ENCODE results near the gene ARHGEF39.

The ARHGEF39 gene

GRCh38 chr9:35687306-35687705 lies 22.3 kb upstream of the ARHGEF39 start:
- ATAC-seq = no peak
- TF ChIP-seq PATZ1 (CRISPR knock-in tag; IDR thresholded peaks at IDR 0.05; ENCODE audit: borderline replicate concordance) (no peak), TSHZ2 (CRISPR knock-in tag; IDR thresholded peaks at IDR 0.05) (no peak), ZNF70 (CRISPR knock-in tag; IDR thresholded peaks at IDR 0.05) (no peak), TOX (CRISPR knock-in tag; IDR thresholded peaks at IDR 0.05; ENCODE audit: borderline replicate concordance) (no peak), ARNTL (CRISPR knock-in tag; IDR thresholded peaks at IDR 0.05; ENCODE audit: borderline replicate concordance, low read depth) (no peak), ESRRG (CRISPR knock-in tag; IDR thresholded peaks at IDR 0.05) (no peak), BACH2 (CRISPR knock-in tag; IDR thresholded peaks at IDR 0.05; ENCODE audit: borderline replicate concordance) (no peak), SNAI2 (CRISPR knock-in tag; IDR thresholded peaks at IDR 0.05) (no peak), POU6F1 (CRISPR knock-in tag; IDR thresholded peaks at IDR 0.05; ENCODE audit: borderline replicate concordance, low read depth) (no peak), CSDC2 (CRISPR knock-in tag; IDR thresholded peaks at IDR 0.05) (no peak), ISL1 (CRISPR knock-in tag; IDR thresholded peaks at IDR 0.05) (no peak), CREB5 (CRISPR knock-in tag; IDR thresholded peaks at IDR 0.05; ENCODE audit: low read depth) (no peak), ZFP30 (CRISPR knock-in tag; IDR thresholded peaks at IDR 0.05) (no peak), OSR1 (CRISPR knock-in tag; IDR thresholded peaks at IDR 0.05) (no peak), ZFP3 (CRISPR knock-in tag; IDR thresholded peaks at IDR 0.05) (no peak), CSRNP3 (CRISPR knock-in tag; IDR thresholded peaks at IDR 0.05) (no peak), ZNF8 (CRISPR knock-in tag; IDR thresholded peaks at IDR 0.05) (no peak), TCF4 (CRISPR knock-in tag; IDR thresholded peaks at IDR 0.05; ENCODE audit: borderline replicate concordance) (no peak), ZNF565 (CRISPR knock-in tag; conservative IDR thresholded peaks at IDR 0.05; ENCODE audit: low read depth) (no peak)

- ATAC-seq = no peak
- TF ChIP-seq BACH2 (CRISPR knock-in tag; IDR thresholded peaks at IDR 0.05; ENCODE audit: borderline replicate concordance) (no peak), ARNTL (CRISPR knock-in tag; IDR thresholded peaks at IDR 0.05; ENCODE audit: borderline replicate concordance, low read depth) (no peak), ZNF565 (CRISPR knock-in tag; conservative IDR thresholded peaks at IDR 0.05; ENCODE audit: low read depth) (no peak), POU6F1 (CRISPR knock-in tag; IDR thresholded peaks at IDR 0.05; ENCODE audit: borderline replicate concordance, low read depth) (no peak), ZNF70 (CRISPR knock-in tag; IDR thresholded peaks at IDR 0.05) (no peak)
Observed at GRCh38 chr9:35686222-35687203, 21.5 kb upstream of the ARHGEF39 start.
